Natural killer cell (primary cell): ENCODE measurements around the gene MMP24. TPM values are rescaled to one million over a fixed set of nuclear protein-coding genes. Genes with fewer than 3 reads are reported as not detected.

Source experiments
- ATAC-seq, 3 donors: fragments of 150-1000 bp in 2 of 3; fragments of 200-7000 bp in 1 of 3; cut with Tn5 transposase; 1 replicate in 1 of 3; 2 replicates in 2 of 3; pipeline ENCODE4 v1.10.0; 2021; ENCODE audit warnings: mild to moderate bottlenecking in 2 of 3, moderate library complexity in 2 of 3
- DNase-seq, 2 donors: peaks; one replicate each; pipeline versions ENCODE4 v3.0.0 to v3.0.0-alpha.2; 2013 to 2021; ENCODE audit warnings: mixed read lengths in 1 of 2
- H3K27ac ChIP-seq: one replicate; pipeline ENCODE4 v1.5.1; 2013; ENCODE audit warnings: mild to moderate bottlenecking, low read length
- H3K27me3 ChIP-seq: one replicate; pipeline ENCODE4 v1.6.1; 2013; ENCODE audit warnings: low read length; ENCODE audit not compliant: control insufficient read depth, insufficient read depth
- H3K36me3 ChIP-seq: one replicate; pipeline ENCODE4 v1.6.1; 2013; ENCODE audit warnings: low read length; ENCODE audit not compliant: control insufficient read depth, insufficient read depth
- H3K4me1 ChIP-seq: one replicate; pipeline ENCODE4 v1.6.1; 2013; ENCODE audit warnings: low read length; ENCODE audit not compliant: control insufficient read depth, insufficient read depth
- H3K4me3 ChIP-seq: one replicate; pipeline ENCODE4 v1.5.1; 2013; ENCODE audit warnings: low read length
- H3K9me3 ChIP-seq: one replicate; pipeline ENCODE4 v1.6.1; 2013; ENCODE audit warnings: low read length; ENCODE audit not compliant: control insufficient read depth, insufficient read depth
- H3K27ac Mint-ChIP-seq, 2 donors: one replicate each; pipeline ENCODE4 v1.8.0; 2022; ENCODE audit warnings: mild to moderate bottlenecking in 2 of 2, mixed read lengths in 2 of 2, moderate library complexity in 1 of 2
- H3K27me3 Mint-ChIP-seq, 2 donors: one replicate each; pipeline ENCODE4 v1.8.0; 2022; ENCODE audit warnings: low read depth in 2 of 2, mixed read lengths in 2 of 2
- H3K36me3 Mint-ChIP-seq: one replicate; pipeline ENCODE4 v1.8.0; 2022; ENCODE audit warnings: mixed read lengths
- H3K4me1 Mint-ChIP-seq, 2 donors: one replicate each; pipeline ENCODE4 v1.8.0; 2022; ENCODE audit warnings: mixed read lengths in 2 of 2
- H3K4me3 Mint-ChIP-seq: one replicate; pipeline ENCODE4 v1.8.0; 2022; ENCODE audit warnings: mild to moderate bottlenecking, moderate library complexity, mixed read lengths
- H3K9me3 Mint-ChIP-seq, 2 donors: one replicate each; pipeline ENCODE4 v1.8.0; 2022; ENCODE audit warnings: mixed read lengths in 2 of 2
- CTCF ChIP-seq: fragments of 200-600 bp; IDR thresholded peaks from one replicate; pipeline ENCODE4 v1.8.0; 2022; ENCODE audit warnings: antibody characterized with exemption
- WGBS: methylation state at CpG from one replicate; pipeline ENCODE4 v1.1.7; 2013; ENCODE audit warnings: missing lambda C conversion rate; ENCODE audit not compliant: insufficient coverage; 5-methylcytosine and 5-hydroxymethylcytosine counted together
- intact Hi-C: fragments of 100-400 bp; cut with micrococcal nuclease; formaldehyde crosslinking; loops from one replicate; pipeline ENCODE4 v1.14.2; 2022
- total RNA-seq, 4 donors: library from RNA; stranded (reverse); fragments of 120-200 nt in 1 of 4; gene quantifications; one replicate each; pipeline versions ENCODE4 v1.2.3 to v1.2.4, GENCODE V29; 2013 to 2022

The MMP24 gene
- total RNA-seq, 3 donors from 2014 or later (not counting 1 experiment from before 2014, with no cell fraction given), result 0.14 to 0.18 (median 0.16) TPM

GRCh38 chr20:35303382-35303734, 76.9 kb downstream of the MMP24 start:
- intact Hi-C loops, result no loop called here
- Mint-ChIP-seq H3K27ac (no peak overlapping the region), H3K9me3 (no peaks in the 10 kb centered on the region), H3K4me1 (peaks cover 5 to 7% of the 10 kb centered on the region in 2 donors), H3K4me3 (no peak overlapping the region), H3K36me3 (no peaks in the 10 kb centered on the region), H3K27me3 (peaks cover 0 to 3% of the 10 kb centered on the region in 2 donors)
- no peaks in the 10 kb centered on the region for H3K9me3 ChIP-seq
- peaks cover 7% of the 10 kb centered on the region for H3K4me1 ChIP-seq
- WGBS, result 83% methylated on average over 11 of the region's 11 CpGs
- no peak overlapping the region for H3K4me3 ChIP-seq
- no peak for DNase-seq
- no peak for ATAC-seq
- H3K27ac ChIP-seq, result no peak overlapping the region
- no peak for TF ChIP-seq CTCF
- no peaks in the 10 kb centered on the region for H3K27me3 ChIP-seq
- peaks cover 5% of the 10 kb centered on the region for H3K36me3 ChIP-seq

GRCh38 chr20:35303735-35304491, 77.4 kb downstream of the MMP24 start:
- intact Hi-C loops, result loop anchor here (1.0 to 2.0 kb wide), 2 partner anchors 135 to 143 kb away; partner anchors contain the start of gene GDF5
- DNase-seq, result peak; percentile 68 to 93
- WGBS, result 33% methylated on average over 17 of the region's 18 CpGs
- Mint-ChIP-seq H3K36me3 (no peaks in the 10 kb centered on the region), H3K27me3 (no peaks in the 10 kb centered on the region), H3K9me3 (no peaks in the 10 kb centered on the region), H3K27ac (no peak overlapping the region), H3K4me3 (no peak overlapping the region), H3K4me1 (peaks cover 5 to 7% of the 10 kb centered on the region in 2 donors)
- peak; percentile 85 to 94 (median 93) for ATAC-seq
- Histone ChIP-seq H3K27me3 (no peaks in the 10 kb centered on the region), H3K4me3 (no peak overlapping the region), H3K36me3 (peaks cover 5% of the 10 kb centered on the region), H3K27ac (no peak overlapping the region), H3K4me1 (peaks cover 7% of the 10 kb centered on the region), H3K9me3 (no peaks in the 10 kb centered on the region)
- TF ChIP-seq CTCF, result peak; percentile 82

- DNase-seq (no peak), ATAC-seq (no peak)
- Histone ChIP-seq H3K36me3 (peaks cover 8% of the 10 kb centered on the region), H3K9me3 (no peaks in the 10 kb centered on the region), H3K27ac (no peak overlapping the region), H3K27me3 (no peaks in the 10 kb centered on the region), H3K4me1 (peaks cover 7% of the 10 kb centered on the region), H3K4me3 (no peak overlapping the region)
- Mint-ChIP-seq H3K9me3 (no peaks in the 10 kb centered on the region), H3K27ac (no peak overlapping the region), H3K4me3 (no peak overlapping the region), H3K4me1 (peaks cover 5 to 7% of the 10 kb centered on the region in 2 donors), H3K36me3 (no peaks in the 10 kb centered on the region), H3K27me3 (no peaks in the 10 kb centered on the region)
- 94% methylated on average over 6 of the region's 6 CpGs for WGBS
- TF ChIP-seq CTCF, result no peak
- intact Hi-C loops, result loop anchor here (1.0 to 2.0 kb wide), 2 partner anchors 134 to 142 kb away; partner anchors contain the start of gene GDF5
Observed at GRCh38 chr20:35304956-35305355, 78.5 kb downstream of the MMP24 start.
